HL-60/S4 treated with phorbol 12-myristate 13-acetate at 8.2 ng/mL for 4 days and 3 days (cell line): ENCODE data around the gene MALRD1.

Experiments used
- in situ Hi-C: fragments of 300-500 bp; cut with MboI; formaldehyde crosslinking; loops from 2 replicates; pipeline ENCODE4 v1.15.0; 2022; ENCODE audit warnings: low sequenced_read_pairs

Gene MALRD1

DNA sequence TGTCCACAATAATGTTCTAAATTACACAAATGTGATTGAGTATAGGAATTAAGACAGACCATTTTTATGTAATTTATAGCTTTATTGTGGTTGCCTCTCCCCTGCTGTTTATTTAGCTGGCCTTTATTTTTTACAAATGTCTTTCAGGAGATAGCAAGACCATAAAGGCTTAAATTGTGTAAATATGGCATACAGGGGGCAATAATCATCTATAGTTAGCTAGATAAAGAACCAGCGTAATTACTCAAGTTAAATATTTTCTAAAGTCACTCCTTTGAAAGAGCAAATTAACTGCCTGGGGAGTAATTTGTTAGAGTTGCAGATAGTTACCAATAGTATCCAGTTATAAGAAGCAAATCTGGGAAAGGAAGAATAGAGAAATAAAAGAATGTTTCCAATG lies at the start of gene MALRD1:
Gene MALRD1 (plus strand): TSS at position 313 of the 400 bp plus-strand sequence. CDS start 138 bp downstream, outside the sequence.
- in situ Hi-C loops: no loop called here

- in situ Hi-C loops: no loop called here
These were observed 45.3 kb upstream of the MALRD1 start for GRCh38 chr10:19003341-19003740.

DNA sequence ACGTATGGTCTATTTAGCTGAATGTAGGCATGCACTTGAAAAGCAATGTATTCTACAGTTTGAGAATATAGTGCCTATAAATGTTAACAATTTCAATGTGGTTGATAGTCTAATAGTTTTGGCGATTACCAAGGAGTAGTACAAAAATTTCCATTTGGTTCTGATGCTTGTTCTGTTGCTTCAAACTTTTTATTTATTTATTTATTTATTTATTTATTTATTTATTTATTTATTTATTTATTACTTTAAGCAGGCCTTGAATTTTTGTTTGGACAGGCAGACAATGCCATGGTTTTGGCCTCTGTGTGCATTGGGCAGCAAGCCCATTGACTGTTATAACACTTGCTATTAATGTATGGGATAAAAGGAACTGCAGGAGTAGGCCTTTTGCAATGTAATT lies 36.5 kb upstream of the MALRD1 start:
- in situ Hi-C loops: no loop called here

GRCh38 chr10:19014034-19014433 lies 34.6 kb upstream of the MALRD1 start:
- in situ Hi-C loops: no loop called here

- in situ Hi-C loops: no loop called here
These were observed 34.1 kb upstream of the MALRD1 start for GRCh38 chr10:19014498-19014897.

- in situ Hi-C loops: no loop called here
These were observed 31.3 kb upstream of the MALRD1 start for GRCh38 chr10:19017116-19017890.

- in situ Hi-C loops: no loop called here
These were observed 27.4 kb upstream of the MALRD1 start for GRCh38 chr10:19021162-19021561.

- in situ Hi-C loops: no loop called here
These were observed 24.0 kb upstream of the MALRD1 start for GRCh38 chr10:19024611-19025010.

GRCh38 chr10:19031763-19032162 lies 16.8 kb upstream of the MALRD1 start:
- in situ Hi-C loops: no loop called here

DNA sequence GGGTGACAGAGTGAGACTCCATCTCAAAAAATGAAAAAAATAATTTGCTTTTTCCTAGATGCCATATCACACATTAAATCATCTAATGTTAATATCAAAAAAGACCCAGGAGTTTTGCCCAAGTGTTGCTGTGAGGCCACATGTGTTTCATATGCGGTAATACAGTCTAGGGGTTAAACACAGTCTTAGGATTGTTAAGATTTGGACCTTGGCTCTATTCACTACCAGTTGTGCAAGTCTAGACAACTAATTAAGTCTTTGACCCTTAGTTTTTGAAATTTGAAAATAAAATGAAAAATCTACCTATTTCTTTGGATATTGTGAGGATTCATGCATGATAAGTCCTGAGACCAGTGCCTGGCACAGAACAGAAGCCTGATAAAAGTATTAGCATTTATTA lies 14.9 kb upstream of the MALRD1 start:
- in situ Hi-C loops: no loop called here

DNA sequence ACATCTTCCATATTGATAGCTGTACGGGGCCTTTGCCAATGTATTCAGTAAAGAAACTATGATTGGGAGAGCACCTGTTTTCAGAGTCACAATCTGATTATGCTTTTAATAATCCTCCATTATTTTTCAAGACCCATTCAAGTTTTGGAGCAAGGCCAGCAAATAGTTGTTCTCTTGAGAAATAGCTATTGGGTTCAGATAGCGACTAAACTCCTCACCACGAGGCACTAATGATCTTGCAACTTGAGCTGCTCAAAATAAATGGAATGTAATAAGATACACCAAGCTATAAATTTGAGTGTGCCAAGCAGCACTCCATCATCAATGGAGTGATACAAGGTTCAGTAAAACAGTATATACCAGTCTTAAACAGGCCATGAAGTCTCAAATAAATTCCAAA lies 7.4 kb upstream of the MALRD1 start:
- in situ Hi-C loops: no loop called here

DNA sequence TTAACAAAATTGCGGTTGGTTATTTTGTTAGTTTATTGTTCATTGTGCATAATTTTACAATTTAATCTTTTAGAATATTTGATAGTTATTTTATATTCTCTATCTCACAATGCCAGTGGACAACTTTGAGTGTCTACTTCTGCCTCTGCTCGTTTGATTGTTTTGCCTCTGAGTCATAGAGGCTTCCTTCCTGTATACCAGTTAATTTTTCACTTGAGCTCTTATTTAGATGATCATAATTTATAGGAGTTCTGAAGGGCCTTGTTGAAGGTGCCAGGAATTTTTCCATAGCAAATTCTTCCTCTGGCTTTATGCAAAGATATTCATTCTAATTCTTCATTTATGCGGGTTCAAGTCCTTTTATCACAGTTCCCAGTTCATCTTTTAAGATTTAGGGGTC lies 5.2 kb upstream of the MALRD1 start:
- in situ Hi-C loops: no loop called here

DNA sequence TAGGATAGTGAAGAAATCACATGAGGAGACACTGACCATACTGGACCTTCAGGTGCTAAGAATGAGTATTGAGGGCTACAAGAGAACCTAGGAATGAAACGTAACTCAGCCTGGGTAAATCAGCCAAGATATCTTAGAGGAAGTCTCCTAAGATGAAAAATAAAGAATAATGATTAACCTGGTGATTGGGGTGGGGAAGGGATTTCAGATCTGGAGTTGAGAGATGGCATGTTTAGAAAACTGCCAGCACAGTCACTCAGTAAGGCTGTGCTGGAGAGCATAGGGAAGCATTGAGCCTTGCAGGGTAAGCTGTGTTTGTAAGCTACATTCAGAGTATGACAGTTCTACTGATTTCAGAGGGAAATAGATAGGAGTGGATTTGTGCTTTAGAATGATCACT lies 1.9 kb upstream of the MALRD1 start:
- in situ Hi-C loops: no loop called here

DNA sequence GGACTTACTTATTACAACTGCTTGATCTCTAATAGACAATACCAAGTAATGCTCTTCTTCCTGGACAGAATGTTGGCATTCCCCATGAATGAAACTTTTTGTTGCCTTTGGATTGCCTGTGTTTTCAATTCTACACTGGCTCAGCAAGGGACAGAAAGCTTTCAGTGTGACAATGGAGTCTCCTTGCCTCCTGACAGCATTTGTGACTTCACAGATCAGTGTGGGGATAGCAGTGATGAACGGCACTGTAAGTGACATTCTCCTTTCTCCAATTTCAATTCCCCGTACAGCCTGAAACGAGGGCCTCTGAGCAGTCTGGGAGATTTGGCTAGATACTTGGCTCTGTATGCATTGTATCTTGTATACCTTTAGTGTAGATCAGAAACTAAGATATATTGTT lies 290 bp downstream of the MALRD1 start:
- in situ Hi-C loops: no loop called here

DNA sequence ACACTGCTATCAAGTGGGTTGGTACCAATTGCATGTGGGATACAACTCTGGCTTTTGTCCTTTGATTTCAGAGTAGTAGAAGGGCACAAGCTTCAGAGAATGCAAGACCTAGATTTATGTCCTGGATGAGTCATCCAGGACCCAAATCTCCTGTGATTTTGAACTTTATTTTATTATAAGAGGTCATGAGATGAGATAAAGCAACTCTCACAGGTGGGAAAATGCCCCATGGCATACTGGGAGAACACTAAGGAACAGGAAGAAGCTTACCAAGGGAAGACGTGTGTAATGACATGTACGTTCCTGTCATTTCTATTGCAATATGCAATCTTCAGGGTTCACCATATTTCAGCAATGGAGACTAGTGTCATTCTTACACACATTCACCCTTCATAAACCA lies 966 bp downstream of the MALRD1 start:
- in situ Hi-C loops: no loop called here

GRCh38 chr10:19054289-19054835 lies 5.8 kb downstream of the MALRD1 start:
- in situ Hi-C loops: no loop called here

DNA sequence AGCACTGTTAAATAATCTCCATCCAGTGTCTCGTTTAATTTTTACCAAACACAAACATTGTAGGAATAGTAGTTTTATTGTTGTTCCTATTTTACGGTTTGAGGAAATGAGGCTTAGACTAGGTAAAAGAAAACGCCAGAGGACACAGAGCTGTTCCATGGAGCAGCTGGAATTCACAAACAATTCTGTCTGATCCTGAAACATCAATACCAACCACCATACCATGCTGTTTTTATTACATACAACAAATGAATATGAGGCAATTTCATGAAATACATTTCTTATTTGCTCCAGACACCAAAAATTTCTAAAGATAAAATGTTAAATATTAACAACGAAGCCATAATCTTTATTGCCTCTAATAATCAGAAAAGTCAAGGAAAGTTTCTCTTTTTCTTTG lies 9.4 kb downstream of the MALRD1 start:
- in situ Hi-C loops: no loop called here

GRCh38 chr10:19063986-19064385 lies 15.4 kb downstream of the MALRD1 start:
- in situ Hi-C loops: no loop called here

- in situ Hi-C loops: no loop called here
These were observed 23.3 kb downstream of the MALRD1 start for GRCh38 chr10:19071946-19072345.

- in situ Hi-C loops: no loop called here
These were observed 28.7 kb downstream of the MALRD1 start for GRCh38 chr10:19077276-19077675.

DNA sequence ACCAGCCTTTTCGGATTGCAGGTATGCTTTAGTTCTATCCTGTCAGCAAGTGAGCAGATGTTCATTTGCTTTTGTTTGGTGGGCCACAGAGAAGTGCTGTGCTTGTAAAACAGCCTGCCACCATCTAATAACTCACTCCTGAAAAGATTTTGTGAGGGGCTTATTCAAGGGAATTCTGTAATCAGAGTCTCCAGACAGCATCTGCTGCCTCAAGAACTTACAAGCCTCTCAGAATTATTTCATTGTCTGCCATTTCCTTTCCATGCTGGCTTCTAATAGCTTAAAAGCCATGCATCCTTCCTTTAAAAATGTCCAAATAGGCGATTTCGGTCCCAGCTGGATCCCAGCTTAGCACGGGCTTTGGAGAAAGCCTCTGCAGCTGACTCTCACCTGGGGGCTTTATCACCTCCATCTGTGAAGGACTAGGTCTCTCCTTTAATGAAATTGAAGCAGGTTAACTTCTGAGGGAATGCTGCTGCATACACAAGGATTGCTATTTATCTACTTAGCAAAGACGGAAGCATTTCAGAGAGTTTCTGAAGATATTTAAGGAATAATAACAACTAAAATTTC lies 48.0 kb downstream of the MALRD1 start:
- in situ Hi-C loops: no loop called here

DNA sequence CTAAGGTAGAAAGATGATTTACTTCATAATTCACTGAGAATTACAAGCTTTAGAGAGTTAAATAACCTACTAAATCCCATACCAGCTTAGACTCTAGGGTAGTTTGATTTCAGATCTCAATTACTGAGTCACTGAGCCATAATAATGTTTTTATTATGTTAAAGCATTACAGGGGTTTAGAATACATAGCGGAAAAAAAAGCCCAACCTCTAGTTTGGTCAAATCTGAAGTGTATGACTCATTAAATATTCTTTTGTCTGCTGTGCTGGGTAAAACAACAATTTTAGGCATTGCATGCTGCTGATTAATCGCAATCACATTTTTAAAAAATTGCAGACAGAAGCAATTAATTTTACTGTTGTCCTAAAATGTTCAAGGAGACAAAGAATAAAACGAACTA lies 48.5 kb downstream of the MALRD1 start:
- in situ Hi-C loops: no loop called here
